Activated T-helper 1 cell treated with Interleukin-2 at 50 U/mL for 16 hours (primary cell): ENCODE measurements around the gene LMF1.

Experiments
- DNase-seq: peaks from one replicate; pipeline ENCODE4 v3.0.0-alpha.2; 2020; ENCODE audit warnings: low read depth

LMF1 gene

DNA sequence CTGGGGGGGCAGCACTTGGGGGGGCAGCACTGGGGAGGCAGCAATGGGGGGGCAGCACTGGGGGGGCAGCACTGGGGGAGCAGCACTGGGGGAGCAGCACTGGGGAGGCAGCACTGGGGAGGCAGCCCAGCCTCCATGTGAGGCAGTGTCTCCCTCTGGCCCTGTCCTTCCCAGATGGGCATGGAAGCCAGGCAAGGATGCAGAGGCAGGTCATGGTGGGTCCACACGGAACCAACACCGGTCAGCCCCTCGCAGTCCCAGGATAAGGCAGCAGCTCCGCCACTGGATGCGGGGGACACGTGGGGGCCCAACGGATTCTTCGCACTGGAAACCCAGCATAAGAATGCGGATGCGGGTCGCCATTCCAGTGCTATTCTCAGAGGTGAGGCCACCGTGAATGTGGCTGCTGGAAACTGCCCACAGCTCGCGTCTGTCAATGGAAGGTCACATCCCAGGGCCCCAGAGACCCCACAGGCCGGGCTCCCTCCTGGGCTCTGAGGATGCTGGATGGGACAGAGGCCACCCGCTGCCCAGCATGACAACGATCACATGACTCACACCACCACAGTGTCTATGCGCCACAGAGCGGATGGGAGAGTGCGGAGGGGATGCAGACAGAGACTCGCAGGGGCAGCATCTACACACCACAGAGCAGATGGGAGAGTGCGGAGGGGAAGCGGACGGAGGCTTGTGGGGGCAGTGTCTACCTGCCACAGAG is 59.0 kb downstream of the LMF1 start:
- DNase-seq, result no peak

DNA sequence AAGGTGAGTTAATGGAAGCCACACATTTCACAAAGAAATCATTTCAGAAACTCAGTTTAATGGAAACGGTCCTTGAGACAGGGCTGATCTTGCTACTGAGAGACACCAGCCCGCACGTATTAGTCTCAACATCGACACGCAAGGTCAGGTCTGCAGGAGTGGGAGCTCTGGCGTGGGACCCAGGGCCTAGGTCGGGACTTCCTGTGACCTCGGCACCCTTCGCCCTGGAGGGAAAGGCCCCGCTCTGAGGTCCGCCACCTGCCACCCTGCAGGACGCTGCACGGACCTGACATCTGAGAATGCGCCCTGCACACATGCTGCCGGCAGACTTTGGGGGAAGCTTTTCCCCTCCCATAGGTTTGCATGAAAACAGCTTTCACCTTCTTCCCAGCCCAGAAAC is 59.7 kb downstream of the LMF1 start:
- no peak for DNase-seq

DNA sequence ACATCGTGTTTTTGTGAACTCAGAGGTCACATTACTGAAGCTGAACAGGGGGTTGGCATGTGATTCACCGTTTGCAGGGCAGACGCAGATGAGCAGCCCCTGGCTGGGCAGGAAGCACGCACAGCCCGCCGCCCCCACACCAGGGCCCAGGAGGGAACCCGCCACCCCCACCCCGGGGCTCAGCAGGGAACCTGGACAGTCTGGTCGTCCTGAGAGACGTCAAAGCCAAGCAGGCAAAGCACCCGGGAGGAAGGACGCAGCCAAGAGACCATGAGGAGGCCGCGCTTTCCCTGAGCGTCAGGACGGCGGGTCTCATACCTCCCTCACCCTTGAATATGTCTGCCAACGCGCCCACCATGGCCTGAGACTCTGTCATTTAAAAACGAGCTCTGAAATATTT is 60.6 kb downstream of the LMF1 start:
- DNase-seq, result no peak

DNA sequence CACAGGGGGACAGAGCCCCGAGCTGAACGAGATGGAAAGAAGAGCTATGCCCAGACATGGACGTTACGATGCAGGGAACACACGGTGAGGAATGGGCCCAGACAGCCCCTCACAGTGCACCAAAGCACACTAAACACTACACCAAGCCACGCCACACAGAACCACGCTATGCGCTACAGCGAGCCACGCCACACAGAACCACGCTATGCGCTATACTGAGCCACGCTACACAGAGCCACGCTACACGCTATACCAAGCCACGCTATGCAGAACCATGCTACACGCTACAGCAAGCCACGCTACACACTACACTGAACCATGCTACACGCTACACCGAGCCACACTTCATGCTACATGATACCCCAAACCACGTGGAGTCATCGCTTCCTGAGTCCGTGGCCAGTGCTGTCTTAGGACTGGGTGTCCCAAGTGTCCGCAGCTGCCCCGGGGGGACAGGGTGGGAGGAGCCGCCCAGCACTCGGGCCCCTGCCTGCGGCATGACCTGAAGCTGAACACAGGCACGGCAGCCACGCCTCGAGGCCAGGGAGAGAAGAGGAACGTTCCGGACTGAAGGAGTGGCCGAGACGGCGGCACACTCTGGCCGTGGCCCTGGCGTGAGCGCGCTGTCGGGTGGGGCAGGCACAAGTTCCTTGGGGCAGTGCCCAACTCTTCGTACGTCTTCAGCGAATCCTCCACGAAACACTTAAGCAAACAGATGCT is 61.3 kb downstream of the LMF1 start:
- DNase-seq, result no peak

DNA sequence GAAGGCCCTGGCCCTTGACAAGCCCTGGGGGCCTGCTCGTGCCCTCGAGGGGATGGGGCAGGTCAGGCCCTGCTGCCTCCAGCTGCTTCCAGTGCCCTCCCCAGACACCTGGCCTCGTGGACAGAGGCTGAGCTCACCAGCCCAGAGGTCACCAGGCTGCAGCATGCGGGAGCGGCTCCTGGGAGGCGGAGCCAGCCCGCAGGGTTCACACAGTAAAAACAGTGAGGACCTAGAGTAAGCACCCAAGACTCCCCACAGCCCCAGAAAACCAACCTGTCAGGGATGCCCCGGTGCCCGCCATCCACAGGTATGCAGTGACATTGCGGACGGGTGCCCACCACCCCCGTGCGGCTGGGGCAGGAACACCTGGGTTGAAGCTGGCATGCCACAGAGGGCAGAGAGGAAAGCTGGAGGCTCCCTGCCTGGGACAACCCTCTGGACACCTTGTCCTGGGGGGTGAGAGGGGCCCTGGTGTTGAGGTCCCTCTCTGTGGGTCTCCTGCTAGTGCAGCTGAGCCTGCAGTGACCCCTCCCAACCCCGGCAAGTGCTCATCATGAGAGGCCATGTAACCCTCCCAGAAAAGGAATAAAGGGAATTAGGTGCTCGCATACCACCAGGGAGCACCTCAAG is 62.1 kb downstream of the LMF1 start:
- no peak for DNase-seq

DNA sequence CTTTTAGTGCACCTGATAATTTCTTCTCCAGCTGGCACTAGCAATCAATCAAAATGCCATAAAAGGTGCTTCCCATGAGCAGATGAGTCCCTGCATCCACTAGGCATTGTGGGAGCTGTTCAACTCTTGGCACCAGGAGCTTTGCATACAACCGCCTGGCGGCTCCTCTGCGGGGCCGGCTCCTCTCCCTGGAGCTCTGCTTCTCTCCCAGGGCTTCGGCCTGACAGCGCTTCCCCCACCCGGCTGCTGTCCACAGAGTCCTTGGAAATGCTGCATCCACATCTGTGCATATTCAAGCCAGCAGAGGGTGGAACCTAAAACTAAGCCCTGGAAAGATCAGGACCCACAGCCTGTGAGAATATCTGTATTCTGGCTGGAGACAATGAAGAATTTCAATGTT is 62.9 kb downstream of the LMF1 start:
- no peak for DNase-seq

DNA sequence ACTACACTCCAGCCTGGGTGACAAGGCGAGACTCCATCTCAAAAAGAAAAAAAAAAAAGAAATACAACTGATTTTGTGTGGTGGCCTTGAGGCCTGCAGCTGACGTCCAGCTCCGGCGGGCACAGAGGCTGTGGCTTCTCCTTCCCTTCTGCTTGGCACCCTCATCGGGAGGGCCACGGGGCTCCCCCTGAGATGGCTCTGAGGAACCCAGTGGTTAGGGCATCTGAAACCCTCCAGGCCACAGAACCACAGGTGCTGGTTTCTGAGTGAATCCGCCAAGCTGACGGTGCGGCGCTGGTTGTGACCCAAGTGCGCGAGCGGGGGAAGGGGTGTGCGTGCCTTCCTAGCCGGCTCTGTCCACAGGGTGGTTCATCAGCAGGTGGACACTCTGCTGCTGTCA is 63.4 kb downstream of the LMF1 start:
- DNase-seq, result no peak

DNA sequence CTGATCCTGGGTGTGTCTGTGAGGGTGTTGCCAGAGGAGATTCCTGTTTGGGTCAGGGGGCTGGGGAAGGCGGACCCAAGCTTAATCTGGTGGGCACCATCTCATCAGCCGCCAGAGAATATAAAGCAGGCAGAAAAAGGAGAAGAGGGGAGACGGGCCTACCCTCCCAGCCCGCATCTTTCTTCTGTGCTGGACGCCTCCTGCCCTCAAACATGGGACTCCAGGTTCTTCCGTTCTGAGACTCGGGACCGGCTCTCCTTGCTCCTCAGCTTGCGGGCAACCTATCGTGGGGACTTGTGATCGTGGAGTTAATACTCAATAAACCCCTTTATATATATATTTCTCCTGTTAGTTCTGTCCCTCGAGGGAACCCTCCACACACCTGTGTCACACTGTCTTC is 64.5 kb downstream of the LMF1 start:
- no peak for DNase-seq

DNA sequence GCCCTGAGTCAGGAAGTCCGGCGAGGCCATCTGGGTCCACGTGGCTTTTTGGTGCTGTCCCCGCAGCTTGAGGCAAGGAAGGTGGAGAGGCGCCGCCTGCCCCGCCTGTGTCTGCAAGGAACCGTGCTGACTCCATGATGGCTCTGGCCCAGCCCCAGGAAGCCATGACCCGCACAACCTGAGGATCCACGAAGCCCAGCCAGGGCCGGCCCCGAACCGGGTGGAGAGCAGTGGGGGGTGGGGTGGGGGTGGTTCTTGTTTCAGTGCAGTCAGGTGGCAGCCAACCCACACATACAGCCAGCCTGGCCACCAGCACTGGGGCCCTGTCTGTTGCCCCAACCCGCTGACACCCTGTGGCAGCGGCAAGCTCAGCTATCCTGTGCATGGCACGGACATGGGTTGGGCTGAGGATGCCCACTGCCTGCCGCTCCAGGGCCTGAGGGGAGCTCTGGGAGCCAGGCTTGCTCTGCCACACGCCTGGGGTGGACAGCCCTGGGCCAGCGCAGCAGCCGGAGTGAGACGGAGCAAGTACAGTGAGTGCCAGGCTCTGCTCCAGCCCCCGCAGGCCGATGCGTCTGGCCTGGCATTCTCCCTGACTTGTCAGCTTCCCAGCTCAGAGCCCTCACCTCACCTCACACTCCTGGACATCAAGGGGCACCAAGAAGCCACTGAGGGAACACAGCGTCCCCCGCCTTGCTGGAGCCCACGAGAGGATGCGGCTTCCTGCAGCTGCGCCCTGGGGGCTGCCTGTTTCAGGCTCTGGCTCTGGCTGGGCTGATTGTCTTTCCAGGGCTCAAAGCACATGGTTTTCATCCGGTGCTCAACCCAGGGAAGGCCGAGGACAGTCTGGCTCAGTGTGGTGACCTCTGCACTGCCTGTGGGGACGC is 68.8 kb downstream of the LMF1 start:
- no peak for DNase-seq

DNA sequence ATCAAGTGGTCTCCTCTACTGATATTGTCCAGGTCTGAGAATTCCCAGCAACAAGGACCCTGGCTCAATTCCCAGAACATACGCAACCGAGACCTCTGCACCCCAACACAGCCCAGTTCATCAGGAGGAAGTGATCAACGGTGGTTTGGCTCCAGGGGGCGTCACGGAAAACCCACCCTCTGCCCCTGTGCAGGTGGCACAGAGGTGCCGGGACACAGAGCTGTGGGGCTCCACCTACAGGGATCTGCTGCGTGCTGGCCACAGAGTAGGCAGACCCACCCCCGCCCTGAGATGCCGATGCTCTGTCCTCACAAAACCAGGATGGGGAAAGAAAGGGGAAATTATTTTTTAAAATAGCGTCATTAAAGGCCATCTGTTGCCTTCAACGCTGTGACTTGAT is 69.6 kb downstream of the LMF1 start:
- no peak for DNase-seq

DNA sequence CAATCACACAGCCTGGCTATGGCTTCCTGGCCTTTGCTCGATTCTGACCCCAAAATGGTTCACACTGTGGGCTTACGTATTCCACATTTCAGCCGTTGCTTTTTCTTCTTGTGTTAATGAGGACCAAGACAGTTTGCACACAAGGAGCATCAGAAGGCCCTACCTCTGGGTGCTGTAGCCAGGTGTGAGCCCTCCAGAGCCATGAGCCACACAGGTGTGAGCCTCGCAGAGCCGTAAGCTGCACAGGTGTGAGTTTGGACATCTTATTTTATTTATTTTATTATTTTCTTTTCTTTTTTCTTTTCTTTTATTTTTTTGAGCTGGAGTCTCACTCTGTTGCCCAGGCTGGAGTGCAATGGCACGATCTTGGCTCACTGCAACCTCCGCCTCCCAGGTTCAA is 70.6 kb downstream of the LMF1 start:
- no peak for DNase-seq

DNA sequence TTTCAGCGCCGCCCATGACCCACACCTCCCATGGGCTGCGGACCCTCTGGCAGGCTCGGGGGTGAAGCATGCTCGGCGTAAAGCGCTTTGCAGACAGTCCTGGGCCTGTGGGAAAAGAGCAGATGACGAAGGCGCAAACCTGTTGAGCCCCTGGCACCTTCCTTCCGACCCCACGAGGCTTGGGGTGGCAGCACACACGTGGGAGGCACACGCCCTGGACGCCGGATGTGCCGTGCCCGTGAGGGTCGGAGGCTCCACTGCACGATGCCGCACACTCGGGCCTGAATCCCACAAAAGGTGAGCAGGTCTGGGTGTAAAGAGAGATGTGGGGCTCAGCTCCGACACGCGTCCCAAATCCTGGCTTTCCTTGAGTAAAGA is 71.1 kb downstream of the LMF1 start:
- no peak for DNase-seq

DNA sequence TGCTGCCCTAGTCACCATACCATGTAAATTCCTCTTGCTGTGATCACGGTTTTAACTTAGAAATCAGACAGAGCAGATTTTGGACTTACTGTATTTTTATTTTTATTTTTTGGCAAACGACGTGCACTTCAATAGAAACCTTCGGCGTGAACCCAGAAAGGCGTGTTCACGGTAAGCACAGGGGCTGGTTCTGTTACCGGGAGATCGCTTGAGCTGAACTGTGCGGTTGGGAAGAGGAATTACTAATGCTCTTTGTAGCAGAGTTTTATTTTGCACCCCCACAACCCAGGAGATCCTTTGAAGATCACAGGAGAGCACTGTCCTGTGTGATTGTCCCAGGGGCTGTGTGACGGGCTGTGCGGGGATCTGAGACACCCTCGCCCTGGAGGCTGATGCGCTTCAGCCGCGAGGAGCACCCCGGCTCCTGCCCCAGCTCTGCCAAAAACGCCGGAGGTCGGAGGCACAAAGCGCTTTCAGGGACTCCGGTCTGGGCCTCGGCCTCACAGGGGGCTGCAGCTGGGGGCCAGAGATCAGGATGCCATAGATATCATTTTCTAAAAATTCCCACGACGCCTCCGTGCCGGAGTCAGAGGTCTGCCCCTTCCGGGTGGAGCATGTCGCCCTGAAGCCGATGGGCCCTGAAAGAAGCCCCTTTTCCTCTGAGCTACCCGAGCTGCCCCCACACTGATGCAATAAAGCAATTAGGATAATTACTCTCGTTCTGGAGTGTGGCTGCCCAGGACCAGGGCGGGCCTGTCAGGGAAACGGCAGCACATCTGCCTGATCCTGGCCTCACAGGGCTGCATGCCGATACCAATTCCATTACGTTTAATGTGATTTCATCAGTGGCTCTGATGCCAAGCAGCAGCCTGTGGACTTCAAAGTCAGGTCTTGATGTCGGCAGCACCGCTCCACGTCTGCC is 71.8 kb downstream of the LMF1 start:
- no peak for DNase-seq

DNA sequence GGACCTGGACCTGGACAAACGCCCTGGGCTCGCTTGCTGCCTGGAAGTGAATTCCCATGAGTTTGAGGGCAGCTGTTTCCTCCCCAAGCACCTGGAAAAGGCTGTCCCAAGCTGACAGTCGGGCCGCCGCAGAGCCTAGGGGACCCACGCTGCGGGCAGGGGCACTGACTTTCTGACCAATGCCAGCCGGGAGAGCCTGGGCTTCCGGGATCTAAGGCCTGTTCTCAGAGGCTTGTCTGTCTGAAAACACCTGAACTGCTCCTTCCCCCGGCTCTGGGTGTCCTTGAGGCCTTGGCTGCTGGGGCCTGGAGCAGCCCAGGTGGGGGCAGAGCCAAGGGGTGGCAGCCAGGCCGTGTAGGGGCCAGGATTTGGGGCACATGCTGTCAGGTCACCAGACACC is 72.6 kb downstream of the LMF1 start:
- no peak for DNase-seq

DNA sequence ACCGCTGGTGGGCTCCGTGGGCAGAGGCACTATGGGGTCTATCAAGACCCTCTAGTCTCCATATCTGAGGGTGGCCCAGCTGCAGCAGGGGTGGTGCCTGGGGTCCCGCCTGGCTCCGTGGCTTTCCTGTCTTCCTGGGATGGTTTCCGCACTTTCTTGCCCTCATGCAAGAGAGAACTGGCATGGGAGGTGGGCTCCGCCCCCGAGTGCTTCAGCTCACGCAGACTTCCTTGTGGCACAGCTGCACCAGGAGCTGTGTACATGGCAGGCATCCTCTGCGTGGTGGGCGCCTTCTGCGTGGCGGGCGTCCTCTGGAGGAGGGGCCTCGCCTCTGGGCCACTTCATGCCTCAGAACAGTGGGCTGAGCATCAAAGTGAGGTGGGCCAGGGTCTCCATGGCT is 73.1 kb downstream of the LMF1 start:
- no peak for DNase-seq

DNA sequence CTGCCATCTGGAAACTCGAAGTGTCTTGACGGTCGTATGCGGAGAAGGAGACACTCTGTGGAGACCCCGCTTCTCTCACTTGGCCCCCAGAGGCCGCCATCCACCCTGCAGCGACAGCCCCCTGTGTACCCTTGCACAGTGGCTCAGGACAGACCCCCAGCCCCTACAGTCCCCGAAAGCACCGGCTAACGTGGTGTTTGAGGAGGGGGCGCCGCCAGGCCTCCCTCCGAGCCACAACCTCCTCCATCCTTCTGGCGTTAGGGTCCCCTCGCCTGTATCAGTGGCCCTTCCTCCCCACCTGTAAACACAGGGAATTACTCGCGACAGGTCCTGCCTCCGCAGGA is 73.6 kb downstream of the LMF1 start:
- no peak for DNase-seq

DNA sequence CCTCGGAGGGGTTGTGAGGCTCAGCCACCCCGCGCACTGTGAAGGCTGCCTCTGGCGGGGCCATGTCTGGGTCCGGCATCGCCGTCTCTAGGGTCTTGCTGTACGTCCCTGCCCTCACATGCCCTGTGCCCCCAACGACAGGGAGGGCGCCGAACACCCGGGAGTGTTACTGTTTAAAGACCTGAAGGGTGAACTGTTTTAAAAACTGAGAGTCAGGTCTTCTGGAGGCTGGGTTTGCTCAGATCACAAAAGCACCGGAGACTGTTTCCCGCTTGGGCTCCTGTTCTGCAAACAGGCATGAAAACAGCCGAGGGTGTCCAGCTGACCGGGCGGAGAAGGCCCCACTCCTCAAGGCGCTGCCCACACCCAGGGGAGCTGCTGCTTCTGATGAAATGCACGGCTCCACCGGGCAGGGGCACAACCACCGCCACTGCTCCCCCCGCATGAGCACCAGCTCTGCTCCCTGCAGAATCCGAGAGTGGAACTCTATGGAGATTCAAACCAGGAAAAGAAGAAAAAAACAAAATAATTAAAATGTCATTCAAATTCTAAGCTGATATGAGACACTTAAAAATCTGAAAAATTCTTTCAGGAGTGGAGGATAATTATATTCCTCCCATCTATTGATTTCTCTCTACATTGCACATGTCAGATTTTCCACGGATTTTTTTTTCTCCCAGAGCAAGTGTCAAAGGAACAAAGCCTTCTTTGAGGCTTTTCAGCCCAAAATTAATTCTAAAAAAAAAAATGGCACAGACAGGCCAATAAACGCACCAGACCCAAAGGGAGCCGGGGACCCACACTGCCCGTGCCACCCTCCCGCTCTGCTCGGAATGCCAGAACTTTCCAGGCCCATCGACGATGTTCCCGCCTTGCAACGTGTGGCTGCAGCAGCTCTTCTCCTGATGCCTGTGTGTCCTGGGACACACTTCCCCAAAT is 74.3 kb downstream of the LMF1 start:
- DNase-seq, result no peak

DNA sequence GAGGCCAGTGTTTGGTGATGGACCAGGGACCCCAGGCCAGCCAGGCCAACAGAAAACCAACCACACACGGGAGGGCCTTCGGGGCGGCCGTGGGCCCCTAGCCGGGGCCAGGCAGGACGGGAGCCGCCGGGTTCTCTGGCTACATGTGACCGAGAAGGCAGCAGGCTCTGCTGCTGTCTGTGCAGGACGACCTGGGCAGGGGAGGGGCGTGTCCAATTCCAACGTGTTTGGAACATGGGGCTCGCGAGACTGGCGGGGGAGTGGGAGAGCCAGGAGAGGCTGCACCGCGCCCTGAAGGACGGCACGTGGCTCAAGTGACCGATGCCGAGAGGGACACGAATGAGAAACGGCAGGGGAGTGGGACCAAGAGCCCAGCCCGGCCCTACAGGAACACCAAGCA is 75.4 kb downstream of the LMF1 start:
- DNase-seq, result no peak

DNA sequence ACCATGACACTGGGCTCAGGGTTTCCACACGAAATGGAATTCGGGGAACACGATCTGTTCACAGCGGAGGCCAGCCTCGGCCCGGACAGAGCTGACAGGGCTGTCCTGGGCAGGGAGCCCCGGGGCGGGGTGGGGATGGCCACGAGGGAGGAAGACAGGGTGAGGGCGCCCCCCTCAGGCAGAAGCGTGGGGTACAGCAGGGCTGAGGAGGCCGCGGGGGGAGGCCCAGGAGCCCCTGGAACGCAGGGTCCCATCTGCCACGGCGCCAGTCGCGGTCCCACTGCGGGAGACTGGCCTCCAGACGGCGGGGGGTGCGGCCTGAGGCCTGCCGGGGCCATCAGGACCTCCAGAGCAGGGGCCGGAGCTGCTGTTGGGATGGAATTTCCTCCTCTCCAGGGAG is 75.9 kb downstream of the LMF1 start:
- DNase-seq, result no peak

DNA sequence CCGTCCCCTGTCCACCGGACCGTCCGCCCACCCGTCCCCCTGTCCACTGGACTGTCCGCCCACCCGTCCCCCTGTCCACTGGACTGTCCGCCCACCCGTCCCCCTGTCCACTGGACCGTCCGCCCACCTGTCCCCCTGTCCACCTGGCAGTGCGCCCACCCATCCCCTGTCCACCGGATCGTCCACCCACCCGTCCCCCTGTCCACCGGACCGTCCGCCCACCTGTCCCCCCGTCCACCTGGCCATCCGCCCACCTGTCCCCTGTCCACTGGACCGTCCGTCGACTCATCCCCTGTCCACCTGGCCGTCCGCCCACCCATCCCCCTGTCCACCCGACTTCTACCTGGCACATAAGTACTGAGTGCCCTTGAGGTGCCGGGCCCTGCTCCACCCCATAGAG is 76.6 kb downstream of the LMF1 start:
- DNase-seq, result no peak

DNA sequence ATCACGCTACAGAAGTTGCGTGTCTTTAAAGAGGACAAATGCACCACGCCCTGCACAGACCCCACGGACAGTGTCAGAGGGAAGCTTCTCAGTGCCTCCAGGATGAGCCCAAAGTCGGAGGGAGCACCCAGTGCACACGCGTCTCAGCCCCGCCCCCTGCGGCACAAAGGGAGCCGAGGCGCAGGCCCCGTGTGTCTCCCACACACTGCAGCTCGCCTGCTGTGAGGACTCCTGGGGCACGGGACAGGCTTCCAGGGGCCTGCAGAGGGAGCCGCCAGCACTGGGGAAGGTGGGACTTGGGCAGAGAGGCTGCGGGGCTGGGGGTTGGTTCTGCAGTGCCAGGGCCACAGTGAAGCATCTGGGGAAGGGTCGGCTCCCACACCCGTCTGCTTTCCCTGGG is 77.4 kb downstream of the LMF1 start:
- no peak for DNase-seq
